ENCODE data around the gene ITGB3. TPM values are rescaled to one million over a fixed set of nuclear protein-coding genes. Genes with fewer than 3 reads are reported as not detected.

ITGB3 gene
- total and polyA plus RNA-seq, 9 of the 15 experiments (the other 6 are each of a cell fraction or from before 2014, with no cell fraction given) = 0.08 to 2.6 (median 0.62) TPM; not detected in 1

- intact Hi-C loops (cut with micrococcal nuclease) (no loop called here), in situ Hi-C loops (cut with MboI) (no loop called here)
- Histone ChIP-seq H3K9ac (ENCODE audit: insufficient read depth in 1 of 2, low read depth in 2 of 2, low read length in 2 of 2) (peak overlapping the region in 1 of 2 experiments; percentile 54; a peak in 2 of 4 replicates), H2AFZ (ENCODE audit: low read depth, low read length) (no peak overlapping the region), H3K27me3 (ENCODE audit: control insufficient read depth in 2 of 2, insufficient read depth in 2 of 2, low read length in 2 of 2) (no peaks in the 10 kb centered on the region), H3K36me3 (ENCODE audit: control insufficient read depth, insufficient read depth, low read length) (no peaks in the 10 kb centered on the region), H3K4me3 (no peak overlapping the region), H3K79me2 (ENCODE audit: control insufficient read depth, insufficient read depth, low read length) (no peaks in the 10 kb centered on the region), H3K27ac (ENCODE audit: extremely low read depth, low read depth, low read length) (no peak overlapping the region), H3K4me2 (ENCODE audit: insufficient read depth, low read length) (no peak overlapping the region), H4K20me1 (replicated peaks; ENCODE audit: control insufficient read depth, insufficient read depth, low read length) (no peaks in the 10 kb centered on the region), H3K9me3 (replicated peaks; ENCODE audit: control insufficient read depth, insufficient read depth, low read depth, low read length) (no peaks in the 10 kb centered on the region), H3K4me1 (replicated peaks in 1 of 2; ENCODE audit: control insufficient read depth in 2 of 2, insufficient read depth in 2 of 2, low read length in 2 of 2) (peaks cover 7 to 20% of the 10 kb centered on the region in 2 experiments; a peak in 4 of 5 replicates), H3K9me1 (ENCODE audit: control insufficient read depth, insufficient read depth, low read length) (peaks cover 4% of the 10 kb centered on the region)
- FAIRE-seq = no peak
- CTCF ChIA-PET (ENCODE audit: low intra/inter-chr PET ratio) = no interaction called here
- 59% methylated on average over 8 of the region's 9 CpGs for WGBS (ENCODE audit: insufficient coverage, low coverage, missing lambda C conversion rate)
- POLR2A ChIA-PET = interaction anchor here (0.6 to 1.4 kb wide), 3 partner anchors 8 to 735 kb away, joined by 3 read pairs; no protein-coding TSS in a partner anchor
- no peak for DNase-seq (ENCODE audit: extremely low read depth in 1 of 4, low spot score in 3 of 4)
- no TSS peak for BruUV-seq (replicated peaks)
- no peak for ATAC-seq
- TF ChIP-seq ZNF436 (CRISPR knock-in tag; IDR thresholded peaks at IDR 0.05) = no peak
- peak; percentile 89; the same call in 1 of the 2 replicates for TF ChIP-seq THRAP3 (IDR thresholded peaks at IDR 0.05; ENCODE audit: borderline replicate concordance)
- TF ChIP-seq MTA1 (IDR thresholded peaks at IDR 0.05; ENCODE audit: borderline replicate concordance) = 0 out of 2 replicates have a peak, but pooled peaks have one; percentile 48
- TF ChIP-seq ZBTB8A (IDR thresholded peaks at IDR 0.05; ENCODE audit: partially characterized antibody) = no peak
- TF ChIP-seq, protein P1, sequence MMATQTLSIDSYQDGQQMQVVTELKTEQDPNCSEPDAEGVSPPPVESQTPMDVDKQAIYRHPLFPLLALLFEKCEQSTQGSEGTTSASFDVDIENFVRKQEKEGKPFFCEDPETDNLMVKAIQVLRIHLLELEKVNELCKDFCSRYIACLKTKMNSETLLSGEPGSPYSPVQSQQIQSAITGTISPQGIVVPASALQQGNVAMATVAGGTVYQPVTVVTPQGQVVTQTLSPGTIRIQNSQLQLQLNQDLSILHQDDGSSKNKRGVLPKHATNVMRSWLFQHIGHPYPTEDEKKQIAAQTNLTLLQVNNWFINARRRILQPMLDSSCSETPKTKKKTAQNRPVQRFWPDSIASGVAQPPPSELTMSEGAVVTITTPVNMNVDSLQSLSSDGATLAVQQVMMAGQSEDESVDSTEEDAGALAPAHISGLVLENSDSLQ (IDR thresholded peaks at IDR 0.05) = no peak
- TF ChIP-seq, protein P2, sequence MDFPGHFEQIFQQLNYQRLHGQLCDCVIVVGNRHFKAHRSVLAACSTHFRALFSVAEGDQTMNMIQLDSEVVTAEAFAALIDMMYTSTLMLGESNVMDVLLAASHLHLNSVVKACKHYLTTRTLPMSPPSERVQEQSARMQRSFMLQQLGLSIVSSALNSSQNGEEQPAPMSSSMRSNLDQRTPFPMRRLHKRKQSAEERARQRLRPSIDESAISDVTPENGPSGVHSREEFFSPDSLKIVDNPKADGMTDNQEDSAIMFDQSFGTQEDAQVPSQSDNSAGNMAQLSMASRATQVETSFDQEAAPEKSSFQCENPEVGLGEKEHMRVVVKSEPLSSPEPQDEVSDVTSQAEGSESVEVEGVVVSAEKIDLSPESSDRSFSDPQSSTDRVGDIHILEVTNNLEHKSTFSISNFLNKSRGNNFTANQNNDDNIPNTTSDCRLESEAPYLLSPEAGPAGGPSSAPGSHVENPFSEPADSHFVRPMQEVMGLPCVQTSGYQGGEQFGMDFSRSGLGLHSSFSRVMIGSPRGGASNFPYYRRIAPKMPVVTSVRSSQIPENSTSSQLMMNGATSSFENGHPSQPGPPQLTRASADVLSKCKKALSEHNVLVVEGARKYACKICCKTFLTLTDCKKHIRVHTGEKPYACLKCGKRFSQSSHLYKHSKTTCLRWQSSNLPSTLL (IDR thresholded peaks at IDR 0.05) = peak; percentile 18; the same call in 1 of the 2 replicates
- TF ChIP-seq SRSF3 (IDR thresholded peaks at IDR 0.05; ENCODE audit: insufficient read depth, low read length) = no peak
- TF ChIP-seq OTX1 (CRISPR knock-in tag; IDR thresholded peaks at IDR 0.05) = no peak
- no peak for TF ChIP-seq ZNF75A (CRISPR knock-in tag; IDR thresholded peaks at IDR 0.05)
- 0 out of 2 replicates have a peak, but pooled peaks have one; percentile 7 for TF ChIP-seq ARID1B (IDR thresholded peaks at IDR 0.05)
- peak; percentile 57; the same call in 1 of the 2 replicates for TF ChIP-seq ZBTB2 (IDR thresholded peaks at IDR 0.05)
- TF ChIP-seq, protein P3, sequence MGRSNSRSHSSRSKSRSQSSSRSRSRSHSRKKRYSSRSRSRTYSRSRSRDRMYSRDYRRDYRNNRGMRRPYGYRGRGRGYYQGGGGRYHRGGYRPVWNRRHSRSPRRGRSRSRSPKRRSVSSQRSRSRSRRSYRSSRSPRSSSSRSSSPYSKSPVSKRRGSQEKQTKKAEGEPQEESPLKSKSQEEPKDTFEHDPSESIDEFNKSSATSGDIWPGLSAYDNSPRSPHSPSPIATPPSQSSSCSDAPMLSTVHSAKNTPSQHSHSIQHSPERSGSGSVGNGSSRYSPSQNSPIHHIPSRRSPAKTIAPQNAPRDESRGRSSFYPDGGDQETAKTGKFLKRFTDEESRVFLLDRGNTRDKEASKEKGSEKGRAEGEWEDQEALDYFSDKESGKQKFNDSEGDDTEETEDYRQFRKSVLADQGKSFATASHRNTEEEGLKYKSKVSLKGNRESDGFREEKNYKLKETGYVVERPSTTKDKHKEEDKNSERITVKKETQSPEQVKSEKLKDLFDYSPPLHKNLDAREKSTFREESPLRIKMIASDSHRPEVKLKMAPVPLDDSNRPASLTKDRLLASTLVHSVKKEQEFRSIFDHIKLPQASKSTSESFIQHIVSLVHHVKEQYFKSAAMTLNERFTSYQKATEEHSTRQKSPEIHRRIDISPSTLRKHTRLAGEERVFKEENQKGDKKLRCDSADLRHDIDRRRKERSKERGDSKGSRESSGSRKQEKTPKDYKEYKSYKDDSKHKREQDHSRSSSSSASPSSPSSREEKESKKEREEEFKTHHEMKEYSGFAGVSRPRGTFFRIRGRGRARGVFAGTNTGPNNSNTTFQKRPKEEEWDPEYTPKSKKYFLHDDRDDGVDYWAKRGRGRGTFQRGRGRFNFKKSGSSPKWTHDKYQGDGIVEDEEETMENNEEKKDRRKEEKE (IDR thresholded peaks at IDR 0.05; ENCODE audit: borderline replicate concordance in 1 of 2, control insufficient read depth in 1 of 2, low read depth in 2 of 2, low read length in 1 of 2) = peak in 1 of 2 experiments; percentile 52; a peak in 1 of 4 replicates
- no peak for TF ChIP-seq POLR2H (tag; IDR thresholded peaks at IDR 0.05; ENCODE audit: low read depth)
Observed at GRCh38 chr17:47243737-47244598, 9.7 kb upstream of the ITGB3 start.
